Neuronal stem cell (in vitro differentiated cells): ENCODE measurements around the gene MACC1.

ENCODE experiments used
- DNase-seq: peaks from one replicate; pipeline ENCODE4 v3.0.0-alpha.2; 2013; ENCODE audit warnings: low spot score
- H2AFZ ChIP-seq: one replicate; pipeline ENCODE4 v1.6.1; 2013; ENCODE audit warnings: mild to moderate bottlenecking, low read length, inconsistent platforms
- H2AK5ac ChIP-seq: 2 replicates; pipeline ENCODE4 v1.6.1; 2013; ENCODE audit warnings: low read depth, mild to moderate bottlenecking, inconsistent platforms, low read length, moderate library complexity, mixed read lengths
- H2BK120ac ChIP-seq: 2 replicates; pipeline ENCODE4 v1.6.1; 2013; ENCODE audit warnings: low read depth, mild to moderate bottlenecking, inconsistent platforms, low read length, moderate library complexity, mixed read lengths
- H2BK12ac ChIP-seq: one replicate; pipeline ENCODE4 v1.6.1; 2013; ENCODE audit warnings: low read length, inconsistent platforms
- H2BK15ac ChIP-seq: 2 replicates; pipeline ENCODE4 v1.6.1; 2013; ENCODE audit warnings: mild to moderate bottlenecking, low read length, inconsistent platforms, mixed read lengths
- H2BK5ac ChIP-seq: one replicate; pipeline ENCODE4 v1.6.1; 2013; ENCODE audit warnings: inconsistent platforms, mild to moderate bottlenecking, low read length, moderate library complexity
- H3K14ac ChIP-seq: one replicate; pipeline ENCODE4 v1.6.1; 2013; ENCODE audit warnings: low read length, inconsistent platforms
- H3K18ac ChIP-seq: 2 replicates; pipeline ENCODE4 v1.6.1; 2013; ENCODE audit warnings: low read length, inconsistent platforms
- H3K23ac ChIP-seq: 2 replicates; pipeline ENCODE4 v1.6.1; 2013; ENCODE audit warnings: low read depth, mild to moderate bottlenecking, mixed read lengths, low read length, inconsistent platforms; ENCODE audit not compliant: poor library complexity
- H3K27ac ChIP-seq: replicated peaks from 3 replicates; pipeline ENCODE4 v1.5.1; 2013; ENCODE audit warnings: low read length, inconsistent platforms
- H3K27me3 ChIP-seq, 3 experiments: 2 replicates each; pipeline ENCODE4 v1.6.1; 2013; ENCODE audit warnings: low read length in 3 of 3, mild to moderate bottlenecking in 2 of 3, inconsistent platforms in 1 of 3, low read depth in 1 of 3, mixed read lengths in 1 of 3, moderate library complexity in 1 of 3; ENCODE audit not compliant: control insufficient read depth in 3 of 3, insufficient read depth in 3 of 3
- H3K36me3 ChIP-seq, 2 donors: replicated peaks in 1 of 2; 2 replicates each; pipeline ENCODE4 v1.6.1; 2013; ENCODE audit warnings: low read length in 2 of 2; ENCODE audit not compliant: control insufficient read depth in 2 of 2, insufficient read depth in 2 of 2
- H3K4ac ChIP-seq: 2 replicates; pipeline ENCODE4 v1.6.1; 2013; ENCODE audit warnings: inconsistent platforms, mild to moderate bottlenecking, low read length, moderate library complexity
- H3K4me1 ChIP-seq, 2 donors: 1 replicate in 1 of 2; 2 replicates in 1 of 2; pipeline ENCODE4 v1.6.1; 2013; ENCODE audit warnings: low read length in 2 of 2, low read depth in 1 of 2; ENCODE audit not compliant: control insufficient read depth in 2 of 2, insufficient read depth in 1 of 2
- H3K4me2 ChIP-seq: one replicate; pipeline ENCODE4 v1.6.1; 2013; ENCODE audit warnings: mild to moderate bottlenecking, low read length, inconsistent platforms; ENCODE audit not compliant: insufficient read depth, poor library complexity, severe bottlenecking
- H3K4me3 ChIP-seq, 2 donors: 2 replicates each; pipeline ENCODE4 v1.5.1; 2013; ENCODE audit warnings: low read length in 2 of 2, mild to moderate bottlenecking in 2 of 2, inconsistent platforms in 1 of 2, moderate library complexity in 1 of 2
- H3K79me1 ChIP-seq: one replicate; pipeline ENCODE4 v1.6.1; 2013; ENCODE audit warnings: low read depth, mild to moderate bottlenecking, inconsistent platforms, low read length, moderate library complexity
- H3K9ac ChIP-seq: one replicate; pipeline ENCODE4 v1.6.1; 2013; ENCODE audit warnings: mild to moderate bottlenecking, low read depth, low read length, inconsistent platforms; ENCODE audit not compliant: poor library complexity
- H3K9me3 ChIP-seq, 2 donors: replicated peaks in 1 of 2; 2 replicates each; pipeline versions ENCODE3 to v1.6.1; 2013; ENCODE audit warnings: low read length in 2 of 2, mild to moderate bottlenecking in 2 of 2, inconsistent platforms in 1 of 2, low read depth in 1 of 2, mixed read lengths in 1 of 2, moderate library complexity in 1 of 2; ENCODE audit not compliant: control insufficient read depth in 2 of 2, insufficient read depth in 1 of 2
- H4K8ac ChIP-seq: one replicate; pipeline ENCODE4 v1.6.1; 2013; ENCODE audit warnings: low read depth, mild to moderate bottlenecking, inconsistent platforms, low read length, moderate library complexity
- H4K91ac ChIP-seq: one replicate; pipeline ENCODE4 v1.6.1; 2013; ENCODE audit warnings: low read length, low read depth, mild to moderate bottlenecking, inconsistent platforms; ENCODE audit not compliant: poor library complexity
- WGBS, 2 donors: extraction: QIAGEN DNeasy Blood & Tissue Kit; methylation state at CpG; one replicate each; pipeline ENCODE4 v1.1.7; 2013; ENCODE audit warnings: missing lambda C conversion rate in 2 of 2, mixed read lengths in 1 of 2; ENCODE audit not compliant: insufficient read length in 2 of 2, insufficient replicate concordance in 1 of 2; ENCODE audit errors: extremely low coverage in 2 of 2; 5-methylcytosine and 5-hydroxymethylcytosine counted together

MACC1 gene

GRCh38 chr7:20197125-20197748 is 19.9 kb downstream of the MACC1 start:
- Histone ChIP-seq H3K23ac (no peak overlapping the region), H3K27ac (no peak overlapping the region)

GRCh38 chr7:20194343-20194995 is 22.7 kb downstream of the MACC1 start:
- no peak overlapping the region for H2AK5ac ChIP-seq
- no peaks in the 10 kb centered on the region for H3K36me3 ChIP-seq
- no peaks in the 10 kb centered on the region for H3K79me1 ChIP-seq
- peak overlapping the region; percentile 13 for H2AFZ ChIP-seq
- no peak overlapping the region for H3K14ac ChIP-seq
- H3K4me3 ChIP-seq, result no peak overlapping the region
- no peak overlapping the region for H2BK12ac ChIP-seq
- H3K9me3 ChIP-seq, result peaks cover 0 to 3% of the 10 kb centered on the region in 2 donors
- H4K8ac ChIP-seq, result no peak overlapping the region
- peaks cover 0 to 12% of the 10 kb centered on the region in 2 donors for H3K4me1 ChIP-seq
- no peak for DNase-seq
- no peak overlapping the region for H3K18ac ChIP-seq
- no peak overlapping the region for H3K9ac ChIP-seq
- no peak overlapping the region for H2BK15ac ChIP-seq
- no peak overlapping the region for H3K4ac ChIP-seq
- no peak overlapping the region for H3K23ac ChIP-seq
- H3K27ac ChIP-seq, result no peak overlapping the region
- no peak overlapping the region for H3K4me2 ChIP-seq
- H2BK120ac ChIP-seq, result no peak overlapping the region
- no CpG with 5 or more reads among the region's 4 CpGs for WGBS, 2 donors
- no peaks in the 10 kb centered on the region for H3K27me3 ChIP-seq
- H2BK5ac ChIP-seq, result no peak overlapping the region
- H4K91ac ChIP-seq, result no peak overlapping the region

More at GRCh38 chr7:20197125-20197748, 19.9 kb downstream of the MACC1 start:
- Histone ChIP-seq H2AFZ (peak overlapping the region; percentile 68), H3K79me1 (no peaks in the 10 kb centered on the region), H4K91ac (no peak overlapping the region), H2BK120ac (no peak overlapping the region), H2BK15ac (no peak overlapping the region), H3K4me3 (no peak overlapping the region), H3K4me2 (no peak overlapping the region), H4K8ac (no peak overlapping the region), H3K4ac (no peak overlapping the region), H3K36me3 (no peaks in the 10 kb centered on the region), H2BK12ac (no peak overlapping the region), H3K9ac (no peak overlapping the region), H3K14ac (no peak overlapping the region), H2AK5ac (no peak overlapping the region), H3K4me1 (peaks cover 0 to 26% of the 10 kb centered on the region in 2 donors), H3K27me3 (no peaks in the 10 kb centered on the region), H3K18ac (no peak overlapping the region), H2BK5ac (no peak overlapping the region), H3K9me3 (no peaks in the 10 kb centered on the region)
- WGBS, 2 donors, result no CpG with 5 or more reads among the region's 4 CpGs
- no peak for DNase-seq

- H2BK5ac ChIP-seq, result no peak overlapping the region
- H2BK15ac ChIP-seq, result no peak overlapping the region
- WGBS, 2 donors, result no CpG with 5 or more reads among the region's 6 CpGs
- H2AK5ac ChIP-seq, result no peak overlapping the region
- H3K4ac ChIP-seq, result no peak overlapping the region
- H3K27ac ChIP-seq, result no peak overlapping the region
- H3K36me3 ChIP-seq, result no peaks in the 10 kb centered on the region
- no peak overlapping the region for H2BK12ac ChIP-seq
- no peaks in the 10 kb centered on the region for H3K27me3 ChIP-seq
- H2BK120ac ChIP-seq, result no peak overlapping the region
- no peak for DNase-seq
- no peaks in the 10 kb centered on the region for H3K79me1 ChIP-seq
- no peak overlapping the region for H2AFZ ChIP-seq
- H3K14ac ChIP-seq, result no peak overlapping the region
- H3K18ac ChIP-seq, result no peak overlapping the region
- no peak overlapping the region for H4K8ac ChIP-seq
- H3K4me2 ChIP-seq, result no peak overlapping the region
- no peak overlapping the region for H3K23ac ChIP-seq
- peaks cover 0 to 3% of the 10 kb centered on the region in 2 donors for H3K9me3 ChIP-seq
- H3K9ac ChIP-seq, result no peak overlapping the region
- no peak overlapping the region for H3K4me3 ChIP-seq
- peaks cover 0 to 9% of the 10 kb centered on the region in 2 donors for H3K4me1 ChIP-seq
- no peak overlapping the region for H4K91ac ChIP-seq
Observed at GRCh38 chr7:20193873-20194272, 23.3 kb downstream of the MACC1 start.

GRCh38 chr7:20193242-20193777 is 23.9 kb downstream of the MACC1 start:
- Histone ChIP-seq H2BK5ac (no peak overlapping the region), H2AK5ac (no peak overlapping the region), H2BK120ac (no peak overlapping the region), H3K4me1 (peaks cover 0 to 9% of the 10 kb centered on the region in 2 donors), H4K91ac (no peak overlapping the region), H3K4me3 (no peak overlapping the region), H3K23ac (no peak overlapping the region), H4K8ac (no peak overlapping the region), H3K79me1 (no peaks in the 10 kb centered on the region), H3K9me3 (peaks cover 0 to 3% of the 10 kb centered on the region in 2 donors), H3K27ac (no peak overlapping the region), H3K36me3 (no peaks in the 10 kb centered on the region), H3K9ac (no peak overlapping the region), H3K27me3 (no peaks in the 10 kb centered on the region), H3K14ac (no peak overlapping the region), H3K18ac (no peak overlapping the region), H2BK12ac (no peak overlapping the region), H2BK15ac (no peak overlapping the region), H2AFZ (no peak overlapping the region), H3K4ac (no peak overlapping the region), H3K4me2 (no peak overlapping the region)
- DNase-seq, result no peak
- no CpG with 5 or more reads among the region's 1 CpG for WGBS, 2 donors
